ENCODE measurements around the gene IL18RAP. TPM values are rescaled to one million over a fixed set of nuclear protein-coding genes. Genes with fewer than 3 reads are reported as not detected.

IL18RAP gene
- total RNA-seq, 1 donor from 2014 or later, result 40.3 TPM

- intact Hi-C loops (cut with micrococcal nuclease), result loop anchor here (5.0 kb wide), 1 partner anchor 1115 kb away; the partner anchor contains the start of gene RNF149
Measured at GRCh38 chr2:102421890-102422759, 835 bp upstream of the IL18RAP start.

GRCh38 chr2:102423368-102423767 lies 408 bp downstream of the IL18RAP start:
- intact Hi-C loops (cut with micrococcal nuclease), result loop anchor here (5.0 kb wide), 1 partner anchor 1116 kb away; the partner anchor contains the start of gene RNF149

- intact Hi-C loops (cut with micrococcal nuclease), result loop anchor here (1.0 to 5.0 kb wide), 3 partner anchors 12 to 1117 kb away; partner anchors contain the start of genes MAP4K4 and RNF149
Measured at GRCh38 chr2:102424754-102425153, 1.8 kb downstream of the IL18RAP start.

GRCh38 chr2:102425441-102426132 lies 2.6 kb downstream of the IL18RAP start:
- intact Hi-C loops (cut with micrococcal nuclease), result loop anchor here (1.0 to 5.0 kb wide), 3 partner anchors 7 to 728 kb away; partner anchors contain the start of gene MAP4K4

GRCh38 chr2:102427249-102427648 lies 4.3 kb downstream of the IL18RAP start:
- intact Hi-C loops (cut with micrococcal nuclease), result loop anchor here (5.0 kb wide), 1 partner anchor 730 kb away; the partner anchor contains the start of gene MAP4K4

- intact Hi-C loops (cut with micrococcal nuclease), result loop anchor here (5.0 kb wide), 1 partner anchor 731 kb away; the partner anchor contains the start of gene MAP4K4
Measured at GRCh38 chr2:102428573-102428972, 5.6 kb downstream of the IL18RAP start.

GRCh38 chr2:102432386-102432785 lies 9.4 kb downstream of the IL18RAP start:
- intact Hi-C loops (cut with micrococcal nuclease), result no loop called here

- intact Hi-C loops (cut with micrococcal nuclease), result loop anchor here (2.0 kb wide), 1 partner anchor 15 kb away; no protein-coding TSS in a partner anchor
Measured at GRCh38 chr2:102433973-102434654, 11.2 kb downstream of the IL18RAP start.

- intact Hi-C loops (cut with micrococcal nuclease), result loop anchor here (2.0 kb wide), 1 partner anchor 16 kb away; no protein-coding TSS in a partner anchor
Measured at GRCh38 chr2:102434655-102435381, 11.9 kb downstream of the IL18RAP start.

- intact Hi-C loops (cut with micrococcal nuclease), result loop anchor here (1.0 to 2.0 kb wide), 2 partner anchors 10 to 17 kb away; no protein-coding TSS in a partner anchor
Measured at GRCh38 chr2:102435741-102436140, 12.8 kb downstream of the IL18RAP start.

GRCh38 chr2:102436323-102436722 lies 13.4 kb downstream of the IL18RAP start:
- intact Hi-C loops (cut with micrococcal nuclease), result loop anchor here (1.0 kb wide), 1 partner anchor 11 kb away; no protein-coding TSS in a partner anchor

- intact Hi-C loops (cut with micrococcal nuclease), result no loop called here
Measured at GRCh38 chr2:102437122-102437521, 14.2 kb downstream of the IL18RAP start.

- intact Hi-C loops (cut with micrococcal nuclease), result no loop called here
Measured at GRCh38 chr2:102438111-102438510, 15.2 kb downstream of the IL18RAP start.

- intact Hi-C loops (cut with micrococcal nuclease), result no loop called here
Measured at GRCh38 chr2:102438578-102438977, 15.6 kb downstream of the IL18RAP start.

- intact Hi-C loops (cut with micrococcal nuclease), result no loop called here
Measured at GRCh38 chr2:102439065-102439695, 16.2 kb downstream of the IL18RAP start.

GRCh38 chr2:102442967-102443828 lies 20.2 kb downstream of the IL18RAP start:
- intact Hi-C loops (cut with micrococcal nuclease), result loop anchor here (1.0 to 5.0 kb wide), 10 partner anchors 25 to 423 kb away; no protein-coding TSS in a partner anchor

- intact Hi-C loops (cut with micrococcal nuclease), result loop anchor here (5.0 kb wide), 1 partner anchor 362 kb away; no protein-coding TSS in a partner anchor
Measured at GRCh38 chr2:102444233-102444632, 21.3 kb downstream of the IL18RAP start.

GRCh38 chr2:102446936-102447335 lies 24.0 kb downstream of the IL18RAP start:
- intact Hi-C loops (cut with micrococcal nuclease), result no loop called here

Measured in T-helper 1 cell treated with Interleukin-12 subunit alpha and Interleukin-12 subunit beta and Interleukin-4 antibody, amounts not matched to agents 30 ng/mL and 1 ng/mL, for 36 hours (primary cell).